NCI-H748 (cell line): ENCODE results near the gene YJEFN3.

Source experiments
- DNase-seq: peaks from one replicate; lab custom pipeline; 2025; ENCODE audit not compliant: unreplicated experiment; lab: John Stamatoyannopoulos, UW

The YJEFN3 gene

DNA sequence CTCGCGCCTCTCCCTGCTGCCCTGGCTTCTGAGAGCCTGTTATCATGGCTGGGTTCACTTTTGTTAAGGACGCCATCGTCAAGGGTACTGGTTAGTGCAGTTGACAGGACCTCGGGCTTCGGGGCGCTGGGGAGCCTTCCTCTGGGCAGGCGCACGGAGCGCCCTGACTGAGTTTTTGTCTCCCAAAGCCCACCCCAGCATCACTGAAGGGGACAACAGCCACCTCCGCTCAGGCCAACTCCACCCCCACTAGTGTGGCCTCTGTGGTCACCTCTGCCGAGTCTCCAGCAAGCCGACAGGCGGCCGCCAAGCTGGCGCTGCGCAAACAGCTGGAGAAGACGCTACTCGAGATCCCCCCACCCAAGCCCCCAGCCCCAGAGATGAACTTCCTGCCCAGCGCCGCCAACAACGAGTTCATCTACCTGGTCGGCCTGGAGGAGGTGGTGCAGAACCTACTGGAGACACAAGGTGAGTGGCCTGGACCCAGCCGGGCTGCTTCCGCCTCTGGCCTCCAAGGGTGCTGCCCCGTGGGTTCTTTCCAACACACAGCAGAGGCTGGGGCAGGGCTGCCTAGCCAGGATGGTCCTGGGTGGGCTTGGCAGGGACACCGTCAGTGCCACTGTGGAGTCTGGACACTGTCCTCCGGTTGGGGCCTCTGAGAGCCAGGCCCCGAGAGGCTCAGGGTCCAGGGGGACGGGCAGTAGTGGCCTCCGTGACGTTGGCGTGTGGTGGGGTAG, 30.3 kb upstream of the YJEFN3 start:
- DNase-seq: no peak

DNA sequence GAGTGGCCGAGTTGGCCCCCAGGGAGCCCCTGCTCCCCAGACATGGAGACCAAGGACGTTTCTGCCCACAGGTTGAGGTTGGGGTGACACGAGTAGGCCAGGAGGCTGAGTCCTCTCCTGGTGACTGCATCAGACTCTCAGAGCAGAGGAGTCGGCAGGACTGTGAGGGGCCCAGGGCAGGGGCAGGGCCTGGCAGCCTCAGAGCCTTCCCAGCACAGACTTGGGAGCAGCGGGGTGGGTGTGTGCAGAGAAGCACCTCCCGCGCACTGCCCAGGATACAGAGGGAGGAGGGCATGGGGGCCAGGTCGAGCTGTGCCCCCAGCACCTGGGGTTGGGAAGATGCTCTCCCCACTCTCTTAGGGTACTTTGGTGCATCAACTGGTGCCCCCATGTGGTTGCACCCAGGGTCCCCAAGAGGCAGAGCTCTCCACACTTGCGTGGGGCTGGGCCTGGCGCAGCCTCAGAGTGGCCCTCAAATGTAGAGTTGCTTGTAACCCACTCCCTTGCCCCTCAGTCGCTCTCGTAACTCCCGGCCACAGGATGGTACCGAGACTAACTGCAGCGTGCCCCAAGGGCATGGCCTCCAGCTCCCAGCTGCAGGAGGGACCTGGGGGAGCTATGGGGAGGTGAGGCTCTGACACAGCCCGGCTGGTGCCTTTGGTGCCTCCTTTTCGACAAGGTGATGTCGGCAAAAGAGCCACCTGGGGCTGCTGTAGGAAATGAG, 29.3 kb upstream of the YJEFN3 start:
- DNase-seq: no peak

- DNase-seq: no peak
Observed at GRCh38 chr19:19500975-19501644, 27.6 kb upstream of the YJEFN3 start.

- DNase-seq: no peak
Observed at GRCh38 chr19:19501798-19502197, 26.9 kb upstream of the YJEFN3 start.

DNA sequence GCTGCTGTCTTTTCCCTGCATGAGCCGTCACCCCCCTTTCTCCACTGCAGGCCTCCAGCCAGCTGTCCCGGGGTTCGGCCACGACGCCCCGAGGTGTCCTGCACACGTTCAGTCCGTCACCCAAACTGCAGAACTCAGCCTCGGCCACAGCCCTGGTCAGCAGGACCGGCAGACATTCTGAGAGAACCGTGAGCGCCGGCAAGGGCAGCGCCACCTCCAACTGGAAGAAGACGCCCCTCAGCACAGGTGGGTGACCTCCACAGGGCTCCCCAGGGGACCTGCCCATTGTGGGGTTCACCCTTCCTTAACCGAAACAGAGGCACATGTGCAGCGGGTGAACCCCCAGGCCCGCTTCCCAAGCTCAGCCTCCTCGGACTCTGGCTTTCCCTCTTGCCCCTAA, 26.4 kb upstream of the YJEFN3 start:
- DNase-seq: no peak

DNA sequence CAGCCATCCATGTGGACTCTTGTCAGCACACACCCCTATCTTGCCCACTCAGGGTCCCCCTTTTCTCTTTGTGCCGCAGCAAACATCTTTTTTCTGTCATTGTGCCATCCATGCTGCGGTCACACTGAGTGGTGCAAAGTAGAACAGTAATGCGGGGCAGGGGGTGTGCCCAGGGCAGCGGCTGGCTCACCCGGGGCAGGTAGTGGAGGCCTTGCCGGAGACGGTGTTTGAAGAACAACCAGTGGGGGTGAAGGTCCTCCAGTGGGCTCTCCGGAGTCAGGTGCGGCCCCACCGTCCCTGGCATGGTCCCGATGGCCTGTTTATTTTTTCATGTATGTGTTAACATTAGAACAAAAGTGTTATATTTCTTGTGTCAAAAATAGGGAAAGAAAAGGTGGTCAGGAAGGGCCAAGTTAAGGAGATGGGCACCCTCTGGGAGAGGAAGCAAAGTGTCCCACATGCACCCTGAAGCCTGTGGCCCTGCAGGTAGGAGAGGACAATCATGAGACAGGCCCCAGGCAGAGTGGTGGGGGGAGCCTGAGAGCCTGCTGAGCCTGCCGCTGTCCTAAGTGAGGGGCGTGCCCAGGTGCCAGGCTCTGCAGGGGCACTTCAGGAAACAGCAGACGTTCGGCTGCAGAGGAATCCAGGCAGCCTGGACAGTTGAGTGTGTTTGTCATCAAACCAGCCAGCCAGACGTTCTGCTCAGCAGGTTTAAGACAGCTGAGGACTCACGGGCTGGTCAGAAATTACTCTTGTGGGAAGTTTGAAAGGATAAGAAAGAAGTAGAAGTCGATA, 25.7 kb upstream of the YJEFN3 start:
- no peak for DNase-seq

GRCh38 chr19:19504754-19505668, 23.7 kb upstream of the YJEFN3 start:
- no peak for DNase-seq

DNA sequence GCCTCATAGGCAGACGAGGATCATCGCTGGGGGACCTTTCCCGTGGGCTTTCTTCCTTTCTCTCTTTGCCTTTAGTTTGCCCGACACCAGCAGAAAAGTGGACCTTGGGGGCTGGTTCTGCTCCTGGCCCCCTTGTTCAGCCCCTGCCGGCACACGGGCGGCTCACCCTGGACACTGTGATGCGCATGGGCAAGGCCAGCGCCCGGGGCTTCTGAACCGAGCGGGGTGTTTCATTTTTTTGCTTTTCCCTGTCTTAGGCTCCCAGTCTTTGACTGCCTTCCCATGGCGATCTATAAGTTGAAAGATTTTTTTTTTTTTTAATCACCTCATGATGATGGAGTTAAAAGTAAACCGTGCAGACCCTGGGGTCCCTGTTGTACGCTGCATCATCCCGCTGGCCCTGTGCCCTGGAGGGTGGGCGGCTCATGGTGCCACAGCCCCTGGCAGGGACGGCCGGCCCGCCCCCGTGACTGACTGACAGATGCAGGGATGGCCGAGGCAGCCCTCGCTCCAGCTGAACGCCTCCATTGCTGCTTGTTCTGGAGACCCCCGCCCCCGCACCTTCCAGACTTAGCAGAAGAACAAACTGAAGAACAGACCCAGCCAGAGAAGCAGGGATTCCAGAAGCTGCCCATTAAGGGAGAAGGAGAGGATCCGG, 22.9 kb upstream of the YJEFN3 start:
- no peak for DNase-seq

DNA sequence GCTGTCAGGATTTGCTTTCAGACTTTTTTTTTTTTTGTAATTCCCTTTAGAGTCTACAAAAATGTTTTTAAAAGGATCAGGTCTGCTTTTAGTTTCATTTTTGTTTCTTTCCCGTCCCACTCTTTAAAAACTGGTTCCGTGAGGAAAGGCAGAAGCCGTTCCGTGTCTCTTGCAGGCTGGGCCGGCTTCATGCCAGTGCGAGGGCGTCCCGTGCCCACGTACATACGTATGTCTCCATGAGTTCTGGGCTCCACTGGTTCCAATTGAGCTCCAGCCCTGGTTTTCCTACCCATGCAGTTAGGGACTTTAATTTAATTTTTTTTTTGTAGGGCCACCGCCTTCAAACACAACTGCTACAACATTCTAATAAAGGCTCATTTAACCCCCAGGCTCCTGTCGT, 22.1 kb upstream of the YJEFN3 start:
- DNase-seq: no peak

DNA sequence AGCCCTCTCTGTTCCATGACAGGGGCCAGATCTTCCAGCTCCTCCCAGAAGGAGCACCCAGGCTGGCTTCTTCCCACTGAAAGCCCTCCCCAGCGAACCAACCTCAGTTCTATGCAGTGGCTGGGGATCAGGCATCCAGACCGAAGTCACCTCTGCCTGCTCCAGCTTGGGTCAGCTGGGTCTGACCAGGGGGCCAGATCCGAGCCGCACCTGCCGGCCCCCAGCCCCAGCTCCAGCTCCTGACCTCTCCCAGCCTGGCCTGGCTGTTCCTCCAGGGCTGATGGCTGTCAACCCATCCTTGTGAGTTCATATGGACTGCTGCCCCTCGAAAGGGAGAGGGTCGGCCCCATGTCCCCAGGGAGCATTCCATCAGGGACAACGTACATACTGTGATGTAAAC, 21.4 kb upstream of the YJEFN3 start:
- DNase-seq: no peak

DNA sequence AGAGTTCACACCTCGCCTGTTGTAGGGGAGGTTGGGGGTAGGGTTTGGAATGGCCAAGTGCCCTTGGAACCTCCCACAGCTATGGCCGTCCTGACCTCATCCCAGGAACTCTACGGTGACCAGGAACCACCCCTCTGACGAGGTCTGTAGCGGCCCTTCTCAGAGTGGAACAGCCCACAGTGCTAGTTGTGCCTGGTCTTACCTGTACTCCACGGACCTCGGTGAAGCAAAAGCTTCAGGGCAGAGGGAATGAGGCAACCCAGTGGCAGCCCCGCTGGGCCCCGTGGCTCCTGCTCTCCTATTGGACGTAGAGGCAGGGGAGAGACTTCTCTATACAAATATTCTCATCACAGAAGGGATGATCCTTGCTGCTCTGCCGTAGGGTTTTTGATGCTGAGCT, 20.5 kb upstream of the YJEFN3 start:
- no peak for DNase-seq

GRCh38 chr19:19510432-19510831, 18.3 kb upstream of the YJEFN3 start:
- no peak for DNase-seq

DNA sequence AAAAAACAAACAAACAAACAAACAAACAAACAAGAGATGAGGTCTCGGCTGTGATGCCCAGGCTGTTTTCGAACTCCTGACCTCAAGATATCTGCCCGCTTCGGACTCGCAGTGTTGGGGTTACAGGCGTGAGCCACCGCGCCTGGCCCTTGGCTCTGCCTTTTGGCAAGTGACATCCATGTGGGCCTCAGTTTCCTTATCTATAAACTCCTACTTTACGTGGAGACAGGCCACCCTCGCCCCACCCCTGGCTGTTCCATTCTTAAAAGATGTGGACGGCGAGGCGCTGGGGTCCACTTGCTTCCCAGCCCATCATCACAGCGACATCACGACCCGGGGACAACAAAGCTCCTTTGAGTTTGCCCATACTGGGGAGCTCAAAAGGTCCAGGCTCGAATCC, 15.0 kb upstream of the YJEFN3 start:
- DNase-seq: no peak

- no peak for DNase-seq
Observed at GRCh38 chr19:19514215-19514657, 14.5 kb upstream of the YJEFN3 start.

GRCh38 chr19:19514881-19515641, 13.7 kb upstream of the YJEFN3 start, which contains the start of gene TSSK6:
TSSK6 (minus strand) TSS chr19:19515548; CDS start chr19:19515427, 121 bp downstream.
- no peak for DNase-seq

GRCh38 chr19:19515642-19516519, 12.8 kb upstream of the YJEFN3 start, which contains the start of gene NDUFA13:
NDUFA13 (plus strand) TSS chr19:19516225; CDS start chr19:19516239, 14 bp downstream.
- DNase-seq: peak; percentile 91

- no peak for DNase-seq
Observed at GRCh38 chr19:19517235-19517619, 11.5 kb upstream of the YJEFN3 start.

GRCh38 chr19:19520989-19521388, 7.7 kb upstream of the YJEFN3 start:
- no peak for DNase-seq
